Nephron progenitor cell (in vitro differentiated cells): ENCODE measurements around the gene EYA2.

Experiments used
- DNase-seq: peaks from one replicate; pipeline ENCODE4 v3.0.0; 2021
- H3K27ac Mint-ChIP-seq: 2 replicates; pipeline ENCODE4 v1.8.0; 2021; ENCODE audit warnings: mild to moderate bottlenecking, moderate library complexity, mixed read lengths
- H3K27me3 Mint-ChIP-seq: 2 replicates; pipeline ENCODE4 v1.8.0; 2021; ENCODE audit warnings: mild to moderate bottlenecking, low read depth, mixed read lengths; ENCODE audit not compliant: poor library complexity
- H3K36me3 Mint-ChIP-seq: 2 replicates; pipeline ENCODE4 v1.8.0; 2021; ENCODE audit warnings: low read depth, mixed read lengths
- H3K4me1 Mint-ChIP-seq: 2 replicates; pipeline ENCODE4 v1.8.0; 2021; ENCODE audit warnings: mixed read lengths
- H3K4me3 Mint-ChIP-seq: 2 replicates; pipeline ENCODE4 v1.8.0; 2021; ENCODE audit warnings: mild to moderate bottlenecking, moderate library complexity, mixed read lengths
- H3K9me3 Mint-ChIP-seq: 2 replicates; pipeline ENCODE4 v1.8.0; 2021; ENCODE audit warnings: mild to moderate bottlenecking, moderate library complexity, mixed read lengths
- CTCF ChIP-seq: fragments of 200-600 bp; sonication (generic); IDR thresholded peaks from 2 replicates; pipeline ENCODE4 v1.5.0; 2021; ENCODE audit warnings: antibody characterized with exemption

Gene EYA2

GRCh38 chr20:47042464-47042863 lies 147.8 kb downstream of the EYA2 start:
- no peak for DNase-seq
- no peak for TF ChIP-seq CTCF
- H3K27me3 Mint-ChIP-seq: peaks cover 10% of the 10 kb centered on the region
- H3K4me1 Mint-ChIP-seq: peaks cover 7% of the 10 kb centered on the region
- peaks cover 27% of the 10 kb centered on the region for H3K36me3 Mint-ChIP-seq
- H3K4me3 Mint-ChIP-seq: no peak overlapping the region
- H3K9me3 Mint-ChIP-seq: peaks cover 30% of the 10 kb centered on the region
- H3K27ac Mint-ChIP-seq: no peak overlapping the region

GRCh38 chr20:47043086-47043485 lies 148.4 kb downstream of the EYA2 start:
- H3K9me3 Mint-ChIP-seq: peaks cover 32% of the 10 kb centered on the region
- H3K27me3 Mint-ChIP-seq: peaks cover 10% of the 10 kb centered on the region
- DNase-seq: no peak
- no peak overlapping the region for H3K27ac Mint-ChIP-seq
- peaks cover 28% of the 10 kb centered on the region for H3K36me3 Mint-ChIP-seq
- TF ChIP-seq CTCF: no peak
- H3K4me1 Mint-ChIP-seq: peaks cover 7% of the 10 kb centered on the region
- H3K4me3 Mint-ChIP-seq: no peak overlapping the region

- H3K9me3 Mint-ChIP-seq: peaks cover 38% of the 10 kb centered on the region
- H3K4me3 Mint-ChIP-seq: no peak overlapping the region
- no peak overlapping the region for H3K27ac Mint-ChIP-seq
- peaks cover 6% of the 10 kb centered on the region for H3K27me3 Mint-ChIP-seq
- H3K36me3 Mint-ChIP-seq: peaks cover 29% of the 10 kb centered on the region
- no peak for TF ChIP-seq CTCF
- DNase-seq: no peak
- peaks cover 7% of the 10 kb centered on the region for H3K4me1 Mint-ChIP-seq
Observed at GRCh38 chr20:47044938-47045337, 150.3 kb downstream of the EYA2 start.

GRCh38 chr20:47048054-47048453 lies 153.4 kb downstream of the EYA2 start:
- no peak overlapping the region for H3K27ac Mint-ChIP-seq
- DNase-seq: no peak
- H3K4me3 Mint-ChIP-seq: no peak overlapping the region
- peaks cover 3% of the 10 kb centered on the region for H3K27me3 Mint-ChIP-seq
- peaks cover 28% of the 10 kb centered on the region for H3K4me1 Mint-ChIP-seq
- H3K36me3 Mint-ChIP-seq: peaks cover 29% of the 10 kb centered on the region
- TF ChIP-seq CTCF: no peak
- peaks cover 38% of the 10 kb centered on the region for H3K9me3 Mint-ChIP-seq

- Mint-ChIP-seq H3K27ac (peak overlapping the region; percentile 4), H3K4me3 (no peak overlapping the region), H3K4me1 (peaks cover 28% of the 10 kb centered on the region), H3K36me3 (peaks cover 27% of the 10 kb centered on the region), H3K9me3 (peaks cover 34% of the 10 kb centered on the region), H3K27me3 (peaks cover 9% of the 10 kb centered on the region)
- DNase-seq: no peak
- no peak for TF ChIP-seq CTCF
Observed at GRCh38 chr20:47049771-47050170, 155.1 kb downstream of the EYA2 start.

- H3K27me3 Mint-ChIP-seq: peaks cover 5% of the 10 kb centered on the region
Observed at GRCh38 chr20:47050996-47051395, 156.4 kb downstream of the EYA2 start.

More at GRCh38 chr20:47050996-47051395, 156.4 kb downstream of the EYA2 start:
- TF ChIP-seq CTCF: no peak
- H3K4me3 Mint-ChIP-seq: no peak overlapping the region
- H3K4me1 Mint-ChIP-seq: peaks cover 34% of the 10 kb centered on the region
- H3K9me3 Mint-ChIP-seq: peaks cover 22% of the 10 kb centered on the region
- no peak overlapping the region for H3K27ac Mint-ChIP-seq
- peaks cover 15% of the 10 kb centered on the region for H3K36me3 Mint-ChIP-seq
- no peak for DNase-seq
